Measurements from ENCODE around the gene FBXO15. TPM values are rescaled to one million over a fixed set of nuclear protein-coding genes. Genes with fewer than 3 reads are reported as not detected.

FBXO15 gene
- total and polyA plus RNA-seq, 2 of the 8 experiments (the other 6 are each of a cell fraction or from before 2014, with no cell fraction given), result 0.84 to 0.85 TPM

- H2BK15ac ChIP-seq (ENCODE audit: low read length), result no peak overlapping the region
- no peaks in the 10 kb centered on the region for H3K27me3 ChIP-seq (replicated peaks in 1 of 4; ENCODE audit: control insufficient read depth in 3 of 4, extremely low read depth in 1 of 4, insufficient read depth in 3 of 4, low read length in 3 of 4)
- no peak overlapping the region for H4K91ac ChIP-seq (replicated peaks; ENCODE audit: insufficient read length, low read length)
- no peaks in the 10 kb centered on the region for H3K9me3 ChIP-seq (ENCODE audit: insufficient read depth in 2 of 2, low read depth in 1 of 2, low read length in 1 of 2)
- no peak overlapping the region for H2BK12ac ChIP-seq (ENCODE audit: low read depth, low read length)
- no peaks in the 10 kb centered on the region for H3K36me3 ChIP-seq (ENCODE audit: control insufficient read depth in 2 of 4, insufficient read depth in 4 of 4, low read length in 3 of 4)
- H3K27ac ChIP-seq (ENCODE audit: low read depth, low read length), result no peak overlapping the region
- peaks cover 2 to 11% (median 8%) of the 10 kb centered on the region in 4 experiments; a peak in 6 of 7 replicates for H3K4me1 ChIP-seq (replicated peaks in 1 of 4; ENCODE audit: control insufficient read depth in 3 of 4, insufficient read depth in 4 of 4, low read length in 3 of 4)
- no peak overlapping the region for H3K14ac ChIP-seq (ENCODE audit: insufficient read length)
- H3K4ac ChIP-seq (replicated peaks; ENCODE audit: insufficient read length, low read depth, low read length), result no peak overlapping the region
- H3K4me2 ChIP-seq (ENCODE audit: insufficient read depth in 1 of 2, low read depth in 2 of 2, low read length in 2 of 2), result no peak overlapping the region
- H3K56ac ChIP-seq (replicated peaks; ENCODE audit: insufficient read length, low read depth, low read length), result no peak overlapping the region
- H4K20me1 ChIP-seq (replicated peaks in 1 of 2; ENCODE audit: control insufficient read depth in 1 of 2, insufficient read depth in 2 of 2, low read length in 2 of 2), result no peaks in the 10 kb centered on the region
- ChIA-PET POLR2A (ENCODE audit: partially characterized antibody) (no interaction called here), CTCF (ENCODE audit: partially characterized antibody) (interaction anchor here (1.1 to 2.0 kb wide), 4 partner anchors 11 to 274 kb away, joined by 3 to 8 read pairs (median 4); no protein-coding TSS in a partner anchor)
- no peak overlapping the region for H2BK120ac ChIP-seq (replicated peaks; ENCODE audit: low read depth, low read length)
- no peak overlapping the region for H4K5ac ChIP-seq (ENCODE audit: insufficient read length, low read depth, low read length)
- no peak overlapping the region for H2BK20ac ChIP-seq (ENCODE audit: low read length)
- H2BK5ac ChIP-seq (ENCODE audit: low read depth, low read length), result no peak overlapping the region
- 87% methylated on average over 2 of the region's 2 CpGs; no CpG with 5 or more reads in 1 of the 2 experiments for WGBS, 2 experiments (ENCODE audit: extremely low coverage in 1 of 2, insufficient coverage in 1 of 2, insufficient read length in 1 of 2, insufficient replicate concordance in 2 of 2, low coverage in 1 of 2, low lambda C conversion rate in 2 of 2, missing lambda C conversion rate in 1 of 2)
- no peaks in the 10 kb centered on the region for H3K79me1 ChIP-seq (ENCODE audit: low read depth, low read length)
- H3K18ac ChIP-seq (ENCODE audit: extremely low read depth, low read length), result no peak overlapping the region
- no peak overlapping the region for H2AK5ac ChIP-seq (ENCODE audit: low read depth, low read length)
- H3K23me2 ChIP-seq (ENCODE audit: low read depth, low read length), result no peaks in the 10 kb centered on the region
- no peak overlapping the region for H3K23ac ChIP-seq (ENCODE audit: insufficient read length)
- DNase-seq (ENCODE audit: low read depth in 1 of 2, low spot score in 2 of 2) (no peak), FAIRE-seq (no peak)
- H4K8ac ChIP-seq (ENCODE audit: extremely low read depth, insufficient read depth, low read length), result no peak overlapping the region
- no peak overlapping the region for H2AFZ ChIP-seq (ENCODE audit: low read length)
- H3K9ac ChIP-seq (replicated peaks in 1 of 4; ENCODE audit: extremely low read depth in 1 of 4, low read depth in 3 of 4, low read length in 3 of 4), result no peak overlapping the region
- H3K4me3 ChIP-seq (ENCODE audit: extremely low read depth in 1 of 4, insufficient read depth in 2 of 4, low read depth in 3 of 4, low read length in 4 of 4), result no peak overlapping the region
- H3K79me2 ChIP-seq (ENCODE audit: control insufficient read depth in 1 of 2, insufficient read depth in 2 of 2, low read length in 2 of 2), result no peaks in the 10 kb centered on the region
- TF ChIP-seq ATF2 (IDR thresholded peaks at IDR 0.05; ENCODE audit: low read length) (no peak), TBP (IDR thresholded peaks at IDR 0.05; ENCODE audit: low read depth, low read length) (no peak), USF2 (IDR thresholded peaks at IDR 0.05; ENCODE audit: low read length) (no peak)
These were observed 38.2 kb upstream of the FBXO15 start for GRCh38 chr18:74185860-74186259.
